Vagina (tissue), 2 donors: ENCODE results near the gene MBOAT7.

Experiments
- CTCF ChIP-seq, 3 experiments: fragments of 450-650 bp in 2 of 3; fragments of 200-600 bp in 1 of 3; sonication (generic) in 1 of 3; IDR thresholded peaks; one replicate each; pipeline ENCODE4 v1.5.1; 2017 to 2019; ENCODE audit warnings: antibody characterized with exemption in 3 of 3, mild to moderate bottlenecking in 2 of 3, moderate library complexity in 2 of 3
- POLR2A ChIP-seq, 2 donors: fragments of 450-650 bp; IDR thresholded peaks; one replicate each; pipeline ENCODE4 v1.6.1; 2017; ENCODE audit warnings: antibody characterized with exemption in 2 of 2, mild to moderate bottlenecking in 2 of 2, moderate library complexity in 2 of 2

- TF ChIP-seq POLR2A (IDR thresholded peaks at IDR 0.05) (no peak), CTCF (IDR thresholded peaks at IDR 0.05) (no peak)
Measured at GRCh38 chr19:54191811-54192453, 2.6 kb upstream of the MBOAT7 start.
